ENCODE results near the gene SUMO3. TPM values are rescaled to one million over a fixed set of nuclear protein-coding genes. Genes with fewer than 3 reads are reported as not detected.

Gene SUMO3
- total and polyA plus RNA-seq, 2 of the 8 experiments (the other 6 are each of a cell fraction or from before 2014, with no cell fraction given): 96.8 to 101 TPM

DNA sequence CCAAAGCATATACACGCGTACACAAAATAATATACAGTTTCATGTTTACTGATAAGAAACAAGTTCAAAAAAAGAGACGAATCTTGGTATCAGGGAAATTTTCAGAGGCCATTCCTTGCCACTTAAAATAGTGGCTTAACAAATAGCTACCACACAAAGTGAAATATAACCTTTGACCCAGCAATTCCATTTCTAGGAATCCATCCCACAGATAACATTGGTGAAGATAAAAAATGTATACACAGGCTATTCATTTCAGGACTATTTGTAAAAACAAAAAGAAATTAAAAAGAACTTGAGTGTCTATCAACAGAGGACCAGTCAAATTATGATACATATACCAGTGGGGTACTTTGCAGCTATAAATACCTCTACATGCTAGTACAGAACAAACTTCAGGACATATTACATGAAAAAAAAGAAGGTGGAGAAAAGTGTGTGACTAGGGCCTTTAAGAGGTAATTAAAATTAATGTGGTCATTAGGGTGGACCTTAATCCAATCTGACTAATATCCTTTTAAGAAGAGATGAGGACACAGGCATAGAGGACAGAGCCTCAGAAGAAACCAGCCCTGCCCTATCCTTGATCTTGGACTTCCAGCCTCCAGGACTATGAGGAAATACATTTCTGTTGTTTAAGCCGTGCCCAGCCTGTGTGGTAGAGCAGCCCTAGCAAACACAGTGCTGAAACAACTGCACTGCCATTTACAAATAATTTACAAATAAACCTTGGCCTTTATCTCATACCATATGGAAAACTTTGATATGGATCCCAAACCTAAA, 24.1 kb downstream of the SUMO3 start:
- Histone ChIP-seq H3K4me2 (ENCODE audit: insufficient read depth in 1 of 2, low read depth in 2 of 2, low read length in 2 of 2) (no peak overlapping the region), H3K4me3 (ENCODE audit: extremely low read depth in 1 of 4, insufficient read depth in 2 of 4, low read depth in 3 of 4, low read length in 4 of 4) (no peak overlapping the region), H3K18ac (ENCODE audit: extremely low read depth, low read length) (no peak overlapping the region), H3K23me2 (ENCODE audit: low read depth, low read length) (no peaks in the 10 kb centered on the region), H3K79me1 (ENCODE audit: low read depth, low read length) (peaks cover 8% of the 10 kb centered on the region), H3K56ac (replicated peaks; ENCODE audit: insufficient read length, low read depth, low read length) (no peak overlapping the region), H4K8ac (ENCODE audit: extremely low read depth, insufficient read depth, low read length) (no peak overlapping the region), H3K36me3 (ENCODE audit: control insufficient read depth in 2 of 4, insufficient read depth in 4 of 4, low read length in 3 of 4) (peaks cover 0 to 22% (median 7%) of the 10 kb centered on the region in 4 experiments; a peak in 6 of 8 replicates), H4K5ac (ENCODE audit: insufficient read length, low read depth, low read length) (no peak overlapping the region), H2AK5ac (ENCODE audit: low read depth, low read length) (no peak overlapping the region), H2BK12ac (ENCODE audit: low read depth, low read length) (no peak overlapping the region), H3K14ac (ENCODE audit: insufficient read length) (no peak overlapping the region), H3K79me2 (ENCODE audit: control insufficient read depth in 1 of 2, insufficient read depth in 2 of 2, low read length in 2 of 2) (peaks cover 17 to 93% of the 10 kb centered on the region in 2 experiments), H3K4ac (replicated peaks; ENCODE audit: insufficient read length, low read depth, low read length) (no peak overlapping the region), H2BK120ac (replicated peaks; ENCODE audit: low read depth, low read length) (no peak overlapping the region), H2BK15ac (ENCODE audit: low read length) (no peak overlapping the region), H3K4me1 (replicated peaks in 1 of 4; ENCODE audit: control insufficient read depth in 3 of 4, insufficient read depth in 4 of 4, low read length in 3 of 4) (peaks cover 0 to 5% (median 4%) of the 10 kb centered on the region in 4 experiments; a peak in 3 of 7 replicates), H4K91ac (replicated peaks; ENCODE audit: insufficient read length, low read length) (no peak overlapping the region), H2BK5ac (ENCODE audit: low read depth, low read length) (no peak overlapping the region), H3K27ac (ENCODE audit: low read depth, low read length) (no peak overlapping the region), H3K27me3 (replicated peaks in 1 of 4; ENCODE audit: control insufficient read depth in 3 of 4, extremely low read depth in 1 of 4, insufficient read depth in 3 of 4, low read length in 3 of 4) (no peaks in the 10 kb centered on the region), H2BK20ac (ENCODE audit: low read length) (no peak overlapping the region), H3K23ac (ENCODE audit: insufficient read length) (no peak overlapping the region), H4K20me1 (replicated peaks in 1 of 2; ENCODE audit: control insufficient read depth in 1 of 2, insufficient read depth in 2 of 2, low read length in 2 of 2) (peaks cover 7 to 16% of the 10 kb centered on the region in 2 experiments), H2AFZ (ENCODE audit: low read length) (no peak overlapping the region), H3K9ac (replicated peaks in 1 of 4; ENCODE audit: extremely low read depth in 1 of 4, low read depth in 3 of 4, low read length in 3 of 4) (no peak overlapping the region), H3K9me3 (ENCODE audit: insufficient read depth in 2 of 2, low read depth in 1 of 2, low read length in 1 of 2) (no peaks in the 10 kb centered on the region)
- ChIA-PET POLR2A (ENCODE audit: partially characterized antibody) (interaction anchor here (0.7 to 1.7 kb wide), 9 partner anchors 9 to 277 kb away, joined by 3 to 8 read pairs (median 4); partner anchors contain the start of gene UBE2G2), CTCF (ENCODE audit: partially characterized antibody) (interaction anchor here (0.5 to 2.7 kb wide), 71 partner anchors 8 to 449 kb away, joined by 3 to 24 read pairs (median 5); partner anchors contain the start of genes KRTAP10-12, KRTAP10-2, KRTAP10-6 and TSPEAR)
- 38% methylated on average over 4 of the region's 4 CpGs; no CpG with 5 or more reads in 1 of the 2 experiments for WGBS, 2 experiments (ENCODE audit: extremely low coverage in 1 of 2, insufficient coverage in 1 of 2, insufficient read length in 1 of 2, insufficient replicate concordance in 2 of 2, low coverage in 1 of 2, low lambda C conversion rate in 2 of 2, missing lambda C conversion rate in 1 of 2)
- DNase-seq (ENCODE audit: low read depth in 1 of 2, low spot score in 2 of 2) (no peak), FAIRE-seq (no peak)
- TF ChIP-seq CHD2 (IDR thresholded peaks at IDR 0.05; ENCODE audit: low read length) (no peak), EZH2 (IDR thresholded peaks at IDR 0.05; ENCODE audit: low read depth, low read length, severe bottlenecking) (no peak), CEBPB (IDR thresholded peaks at IDR 0.05; ENCODE audit: low read depth, low read length) (no peak), EP300 (IDR thresholded peaks at IDR 0.05; ENCODE audit: borderline replicate concordance in 1 of 2, low read depth in 2 of 2, low read length in 2 of 2) (no peak), PHF8 (conservative IDR thresholded peaks at IDR 0.05; ENCODE audit: low read depth, low read length) (no peak), TBP (IDR thresholded peaks at IDR 0.05; ENCODE audit: low read depth, low read length) (no peak), SRF (IDR thresholded peaks at IDR 0.05; ENCODE audit: low read depth, low read length) (no peak), KDM4A (IDR thresholded peaks at IDR 0.05; ENCODE audit: low read depth, low read length, severe bottlenecking) (no peak), POLR2AphosphoS5 (IDR thresholded peaks at IDR 0.05; ENCODE audit: low read depth, low read length) (no peak), RNF2 (IDR thresholded peaks at IDR 0.05; ENCODE audit: borderline replicate concordance, low read depth, low read length, missing control alignments, poor library complexity, severe bottlenecking) (no peak), SUZ12 (IDR thresholded peaks at IDR 0.05; ENCODE audit: low read length) (no peak)
